GM23338 (cell line): ENCODE results near the gene RBM28.

Experiments
- CTCF ChIP-seq, 2 experiments: fragments of 200-600 bp in 1 of 2; sonication (generic) in 1 of 2; conservative IDR thresholded peaks; 2 replicates each; pipeline versions ENCODE4 v1.5.1 to v1.6.1; 2016 to 2017; ENCODE audit warnings: antibody characterized with exemption in 2 of 2, low read depth in 2 of 2, mild to moderate bottlenecking in 2 of 2, moderate library complexity in 1 of 2
- ETS1 ChIP-seq: IDR thresholded peaks from 2 replicates; pipeline ENCODE4 v1.6.1; 2016; ENCODE audit warnings: antibody characterized with exemption
- POLR2AphosphoS5 ChIP-seq: IDR thresholded peaks from 2 replicates; pipeline ENCODE4 v1.6.1; 2016; ENCODE audit warnings: antibody characterized with exemption, low read depth
- REST ChIP-seq: IDR thresholded peaks from one replicate; pipeline ENCODE4 v1.6.1; 2018; ENCODE audit warnings: antibody characterized with exemption; ENCODE audit not compliant: unreplicated experiment

GRCh38 chr7:128384726-128385125 is 41.0 kb upstream of the RBM28 start:
- TF ChIP-seq CTCF (conservative IDR thresholded peaks at IDR 0.05; ENCODE audit: low read depth in 2 of 2) = no peak
- TF ChIP-seq REST = no peak
- no peak for TF ChIP-seq POLR2AphosphoS5
- TF ChIP-seq ETS1 = no peak
